Endothelial cell of umbilical vein (primary cell): ENCODE measurements around the gene AK5. TPM values are rescaled to one million over a fixed set of nuclear protein-coding genes. Genes with fewer than 3 reads are reported as not detected.

Experiments
- BruUV-seq: library from RNA; stranded (reverse); fragments of 400-500 nt; replicated peaks from 2 replicates; lab custom pipeline; 2021; lab: Mats Ljungman, UMichigan
- CTCF ChIA-PET: fragments of 300-600, 350-600 bp; sonication (Branson Sonifier 250); formaldehyde crosslinking; loops from one replicate; lab custom pipeline; 2021; ENCODE audit warnings: antibody characterized with exemption, inconsistent platforms; lab: Charles Lee
- POLR2A ChIA-PET: fragments of 300-600, 350-600 bp; sonication (Branson Sonifier 250); formaldehyde crosslinking; loops from one replicate; lab custom pipeline; 2021; ENCODE audit warnings: antibody characterized with exemption, inconsistent platforms; lab: Charles Lee
- DNase-seq: peaks from one replicate; pipeline ENCODE4 v3.0.0-alpha.2; 2011; ENCODE audit warnings: low read depth, low spot score
- FAIRE-seq: peaks from 2 replicates; lab custom pipeline; 2011; peaks lifted over from hg19 to GRCh38; lab: Jason Lieb, UNC
- H2AFZ ChIP-seq: 2 replicates; pipeline ENCODE4 v1.6.0; 2012; ENCODE audit warnings: low read depth, low read length, control low read depth, inconsistent platforms
- H3K27ac ChIP-seq: 2 replicates; pipeline ENCODE4 v1.5.1; 2011; ENCODE audit warnings: low read depth, mild to moderate bottlenecking, control low read depth, low read length, moderate library complexity; ENCODE audit not compliant: insufficient read depth
- H3K27me3 ChIP-seq, 2 experiments: 2 replicates each; pipeline versions ENCODE4 v1.6.0 to v1.6.1; 2011; ENCODE audit warnings: low read length in 2 of 2, mixed read lengths in 1 of 2; ENCODE audit not compliant: control insufficient read depth in 2 of 2, insufficient read depth in 2 of 2
- H3K36me3 ChIP-seq, 2 experiments: 2 replicates in 1 of 2; 3 replicates in 1 of 2; pipeline ENCODE4 v1.5.1; 2011; ENCODE audit warnings: low read length in 2 of 2, mild to moderate bottlenecking in 1 of 2, moderate library complexity in 1 of 2; ENCODE audit not compliant: control insufficient read depth in 2 of 2, insufficient read depth in 2 of 2; ENCODE audit errors: extremely low read depth in 1 of 2
- H3K4me1 ChIP-seq: 3 replicates; pipeline ENCODE4 v1.5.1; 2011; ENCODE audit warnings: mild to moderate bottlenecking, low read length; ENCODE audit not compliant: control insufficient read depth, insufficient read depth; ENCODE audit errors: extremely low read depth
- H3K4me2 ChIP-seq: 2 replicates; pipeline ENCODE4 v1.6.1; 2011; ENCODE audit warnings: low read length, control low read depth, mixed read lengths; ENCODE audit not compliant: insufficient read depth
- H3K4me3 ChIP-seq, 3 experiments: fragments of 200-600 bp in 1 of 3; sonication (generic), shearing (Covaris generic) in 1 of 3; replicated peaks in 1 of 3; 2 replicates each; pipeline ENCODE4 v1.5.1; 2011 to 2016; ENCODE audit warnings: control low read depth in 3 of 3, low read length in 3 of 3, mild to moderate bottlenecking in 2 of 3, inconsistent platforms in 1 of 3, low read depth in 1 of 3, moderate library complexity in 1 of 3; ENCODE audit not compliant: insufficient read depth in 1 of 3
- H3K79me2 ChIP-seq: 2 replicates; pipeline ENCODE4 v1.6.0; 2012; ENCODE audit warnings: low read length, inconsistent platforms; ENCODE audit not compliant: control insufficient read depth, insufficient read depth
- H3K9ac ChIP-seq: replicated peaks from 2 replicates; pipeline ENCODE3; 2011; ENCODE audit warnings: low read length, control low read depth; ENCODE audit not compliant: insufficient read depth; ENCODE audit errors: extremely low read depth
- H3K9me1 ChIP-seq: replicated peaks from 3 replicates; pipeline ENCODE4 v1.6.0; 2011; ENCODE audit warnings: mild to moderate bottlenecking, low read length; ENCODE audit not compliant: control insufficient read depth, insufficient read depth; ENCODE audit errors: extremely low read depth
- H3K9me3 ChIP-seq: replicated peaks from 2 replicates; pipeline ENCODE4 v1.5.1; 2012; ENCODE audit warnings: low read length, inconsistent platforms; ENCODE audit not compliant: control insufficient read depth, insufficient read depth
- H4K20me1 ChIP-seq: replicated peaks from 2 replicates; pipeline ENCODE3; 2011; ENCODE audit warnings: mild to moderate bottlenecking, low read length; ENCODE audit not compliant: control insufficient read depth, insufficient read depth; ENCODE audit errors: extremely low read depth
- CTCF ChIP-seq, 2 donors: IDR thresholded peaks; 1 replicate in 1 of 2; 2 replicates in 1 of 2; pipeline ENCODE4 v1.5.1; 2011; ENCODE audit warnings: low read length in 2 of 2, mild to moderate bottlenecking in 2 of 2, moderate library complexity in 2 of 2, control low read depth in 1 of 2, inconsistent platforms in 1 of 2, low read depth in 1 of 2; ENCODE audit not compliant: insufficient read depth in 1 of 2; ENCODE audit errors: extremely low read depth in 1 of 2
- EZH2 ChIP-seq: IDR thresholded peaks from 2 replicates; pipeline ENCODE4 v1.6.1; 2012; ENCODE audit warnings: borderline replicate concordance, low read depth, mild to moderate bottlenecking, moderate library complexity, low read length, inconsistent platforms; ENCODE audit not compliant: severe bottlenecking
- FOS ChIP-seq: IDR thresholded peaks from 2 replicates; pipeline ENCODE4 v1.6.1; 2011; ENCODE audit warnings: mild to moderate bottlenecking, low read length, moderate library complexity, borderline replicate concordance; ENCODE audit not compliant: insufficient read depth
- GATA2 ChIP-seq: IDR thresholded peaks from 2 replicates; pipeline ENCODE4 v1.7.0; 2011; ENCODE audit warnings: low read depth, mild to moderate bottlenecking, moderate library complexity, mixed read lengths, low read length; ENCODE audit not compliant: insufficient read length, insufficient read depth
- JUN ChIP-seq: IDR thresholded peaks from 2 replicates; pipeline ENCODE4 v1.6.1; 2011; ENCODE audit warnings: borderline replicate concordance, low read depth; ENCODE audit not compliant: insufficient read length, insufficient read depth
- MAX ChIP-seq: IDR thresholded peaks from 2 replicates; pipeline ENCODE4 v1.6.1; 2011; ENCODE audit not compliant: insufficient read depth, insufficient read length
- MYC ChIP-seq: IDR thresholded peaks from one replicate; pipeline ENCODE4 v1.6.1; 2011; ENCODE audit warnings: mild to moderate bottlenecking, low read depth, low read length
- POLR2A ChIP-seq: IDR thresholded peaks from 2 replicates; pipeline ENCODE4 v1.6.1; 2012; ENCODE audit warnings: low read depth, mild to moderate bottlenecking, control low read depth, low read length
- POLR2AphosphoS5 ChIP-seq: IDR thresholded peaks from 2 replicates; pipeline ENCODE4 v1.6.1; 2012; ENCODE audit warnings: low read depth, mild to moderate bottlenecking, control low read depth, low read length, moderate library complexity; ENCODE audit not compliant: insufficient read depth
- dilution Hi-C: fragments of 300-500 bp; cut with MboI; formaldehyde crosslinking; loops from one replicate; pipeline ENCODE4 v1.15.0; 2019; ENCODE audit warnings: low sequenced_read_pairs; ENCODE audit not compliant: extremely low pct_ligation_motif_present
- intact Hi-C: fragments of 100-400 bp; cut with micrococcal nuclease; formaldehyde crosslinking; loops from one replicate; pipeline ENCODE4 v1.10.0; 2022
- polyA plus RNA-seq, 4 experiments: library from polyadenylated mRNA; depleted of rRNA in 3 of 4; stranded (reverse) in 3 of 4; unstranded in 1 of 4; fragments of >200 nt; gene quantifications; 2 replicates each; pipeline versions ENCODE4 v1.2.1 to v1.2.3, GENCODE V29; 2011 to 2012; ENCODE audit warnings: missing spikeins in 1 of 4
- total RNA-seq: library from RNA; stranded (reverse); gene quantifications from 2 replicates; pipeline ENCODE4 v1.2.3, GENCODE V29; 2021

The AK5 gene
- total and polyA plus RNA-seq, 2 donors (not counting 3 experiments of a cell fraction or from before 2014, with no cell fraction given): 5.0 to 7.5 TPM

GRCh38 chr1:77536813-77537212, 255.0 kb downstream of the AK5 start:
- peaks cover 22% of the 10 kb centered on the region for H3K4me1 ChIP-seq
- FAIRE-seq (peak; percentile 82), DNase-seq (peak; percentile 81)
- peak overlapping the region; percentile 50 for H3K27ac ChIP-seq
- no peaks in the 10 kb centered on the region for H3K9me3 ChIP-seq
- dilution Hi-C loops (no loop called here), intact Hi-C loops (loop anchor here (2.0 to 10.0 kb wide), 3 partner anchors 146 to 578 kb away; partner anchors contain the start of gene ZZZ3)
- TF ChIP-seq MYC (no peak), JUN (peak; percentile 83), EZH2 (no peak), FOS (peak; percentile 93), GATA2 (peak; percentile 68), POLR2AphosphoS5 (peak; percentile 55), POLR2A (no peak)
- H3K36me3 ChIP-seq: no peaks in the 10 kb centered on the region
- ChIA-PET CTCF (interaction anchor here (0.9 to 2.5 kb wide), 19 partner anchors 9 to 393 kb away, joined by 3 to 15 read pairs (median 4); partner anchors contain the start of gene AK5), POLR2A (interaction anchor here (0.5 kb wide), 1 partner anchor 365 kb away, joined by 3 read pairs; no protein-coding TSS in a partner anchor)
- peak overlapping the region; percentile 59 for H3K4me2 ChIP-seq
- no peaks in the 10 kb centered on the region for H3K79me2 ChIP-seq
- BruUV-seq: no TSS peak
- no peak overlapping the region for H3K4me3 ChIP-seq
- H3K9ac ChIP-seq: no peak overlapping the region
- H2AFZ ChIP-seq: peak overlapping the region; percentile 49
- H4K20me1 ChIP-seq: no peaks in the 10 kb centered on the region
- no peaks in the 10 kb centered on the region for H3K27me3 ChIP-seq
- no peaks in the 10 kb centered on the region for H3K9me1 ChIP-seq

- TF ChIP-seq POLR2AphosphoS5 (no peak), JUN (no peak), POLR2A (no peak), EZH2 (no peak), CTCF (IDR thresholded peaks at IDR 0.05; ENCODE audit: extremely low read depth in 1 of 2, insufficient read depth in 1 of 2, low read depth in 1 of 2, low read length in 2 of 2) (no peak), GATA2 (no peak), MAX (no peak), FOS (no peak), MYC (no peak)
- Histone ChIP-seq H3K9me3 (no peaks in the 10 kb centered on the region), H3K9ac (no peak overlapping the region), H3K27ac (no peak overlapping the region), H2AFZ (peak overlapping the region; percentile 47), H3K36me3 (no peaks in the 10 kb centered on the region), H3K4me3 (no peak overlapping the region), H3K79me2 (no peaks in the 10 kb centered on the region), H3K4me1 (peaks cover 20% of the 10 kb centered on the region), H3K27me3 (no peaks in the 10 kb centered on the region), H3K9me1 (no peaks in the 10 kb centered on the region), H3K4me2 (no peak overlapping the region), H4K20me1 (no peaks in the 10 kb centered on the region)
- no peak for FAIRE-seq
- intact Hi-C loops (loop anchor here (10.0 kb wide), 2 partner anchors 366 to 576 kb away; no protein-coding TSS in a partner anchor), dilution Hi-C loops (no loop called here)
- BruUV-seq: no TSS peak
- DNase-seq: no peak
- ChIA-PET POLR2A (no interaction called here), CTCF (no interaction called here)
Measured at GRCh38 chr1:77538956-77539518, 257.2 kb downstream of the AK5 start.
